ENCODE data around the gene ECHDC1.
A peak's percentile ranks its signal among the peaks of the same experiment; 100 is the strongest.

DNA sequence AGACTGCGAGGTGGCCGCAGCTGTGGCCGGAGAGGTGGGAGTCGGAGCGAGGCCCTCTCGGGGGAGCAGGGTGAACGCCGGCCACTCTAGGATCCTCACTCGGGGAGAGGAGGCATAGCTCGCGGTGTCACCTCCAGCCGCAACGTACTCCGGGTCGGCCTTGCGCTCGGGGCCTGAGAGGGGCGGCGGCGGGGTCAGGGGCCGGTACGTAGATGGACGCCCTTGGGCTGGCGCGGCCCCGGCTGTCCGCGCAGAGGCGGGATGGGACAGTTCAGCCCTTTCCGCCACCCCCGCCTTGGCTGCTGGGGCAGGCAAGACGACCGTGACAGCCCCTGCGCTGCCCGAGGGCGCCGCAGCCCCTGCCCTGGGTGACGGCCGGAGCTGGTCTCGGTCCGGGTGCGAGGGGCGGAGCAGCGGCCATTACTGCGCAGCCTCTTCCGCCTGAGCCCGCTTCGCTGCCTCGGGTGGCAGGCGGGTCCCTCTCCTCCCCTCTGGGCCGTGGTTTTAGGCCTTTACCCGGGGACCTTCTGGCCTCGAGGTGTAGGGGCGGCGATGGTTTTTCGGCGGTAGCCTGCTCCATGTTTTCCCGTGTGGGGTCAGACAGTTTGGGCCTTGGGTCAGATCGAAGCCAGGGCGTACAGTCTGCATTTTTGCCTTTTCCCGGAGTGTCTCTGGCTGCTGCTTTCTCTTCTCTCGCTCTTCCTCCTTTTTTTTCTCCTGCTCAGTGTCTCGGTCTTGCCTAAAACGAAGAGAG, 76.3 kb downstream of the ECHDC1 start:
- TF ChIP-seq POLR2A (IDR thresholded peaks at IDR 0.05; ENCODE audit: low read length) (peak; percentile 75), GATA1 (IDR thresholded peaks at IDR 0.05; ENCODE audit: low read depth, low read length) (no peak)
